ENCODE data around the gene KCNK15.

KCNK15 gene

GRCh38 chr20:44769481-44769863, 23.8 kb downstream of the KCNK15 start:
- Histone ChIP-seq H3K27me3 (replicated peaks; ENCODE audit: insufficient read depth, low read length) (peaks cover 92% of the 10 kb centered on the region), H3K79me2 (ENCODE audit: low read length) (no peaks in the 10 kb centered on the region), H2AFZ (ENCODE audit: low read length) (no peak overlapping the region), H3K4me1 (ENCODE audit: low read length) (no peaks in the 10 kb centered on the region), H3K9me2 (replicated peaks; ENCODE audit: insufficient read depth, low read length) (no peaks in the 10 kb centered on the region), H3K4me2 (ENCODE audit: low read depth, low read length) (no peak overlapping the region), H3K4me3 (ENCODE audit: low read length) (no peak overlapping the region), H4K20me1 (ENCODE audit: insufficient read depth, low read length) (no peaks in the 10 kb centered on the region), H3K27ac (ENCODE audit: low read length) (no peak overlapping the region), H3K9me3 (replicated peaks; ENCODE audit: insufficient read depth, low read length) (no peaks in the 10 kb centered on the region), H3K9ac (ENCODE audit: low read length) (no peak overlapping the region), H3F3A (ENCODE audit: insufficient read depth, low read length) (no peaks in the 10 kb centered on the region), H3K36me3 (replicated peaks; ENCODE audit: insufficient read depth, low read length) (no peaks in the 10 kb centered on the region)
- no peak for DNase-seq
- TF ChIP-seq EZH2 (optimal IDR thresholded peaks at IDR 0.05; ENCODE audit: low read depth, low read length), result no peak
- TF ChIP-seq EZH2phosphoT487 (IDR thresholded peaks at IDR 0.05; ENCODE audit: low read length), result no peak
- TF ChIP-seq CTCF (IDR thresholded peaks at IDR 0.05; ENCODE audit: low read length), result no peak

- no peaks in the 10 kb centered on the region for H3K9me2 ChIP-seq (replicated peaks; ENCODE audit: insufficient read depth, low read length)
- no peak for DNase-seq
- H2AFZ ChIP-seq (ENCODE audit: low read length), result no peak overlapping the region
- no peak overlapping the region for H3K4me3 ChIP-seq (ENCODE audit: low read length)
- H3F3A ChIP-seq (ENCODE audit: insufficient read depth, low read length), result no peaks in the 10 kb centered on the region
- no peak overlapping the region for H3K27ac ChIP-seq (ENCODE audit: low read length)
- H3K4me1 ChIP-seq (ENCODE audit: low read length), result no peaks in the 10 kb centered on the region
- peaks cover 93% of the 10 kb centered on the region for H3K27me3 ChIP-seq (replicated peaks; ENCODE audit: insufficient read depth, low read length)
- H3K4me2 ChIP-seq (ENCODE audit: low read depth, low read length), result no peak overlapping the region
- TF ChIP-seq EZH2phosphoT487 (IDR thresholded peaks at IDR 0.05; ENCODE audit: low read length), result no peak
- no peak for TF ChIP-seq CTCF (IDR thresholded peaks at IDR 0.05; ENCODE audit: low read length)
- no peak for TF ChIP-seq EZH2 (optimal IDR thresholded peaks at IDR 0.05; ENCODE audit: low read depth, low read length)
- no peaks in the 10 kb centered on the region for H3K36me3 ChIP-seq (replicated peaks; ENCODE audit: insufficient read depth, low read length)
- no peak overlapping the region for H3K9ac ChIP-seq (ENCODE audit: low read length)
- H4K20me1 ChIP-seq (ENCODE audit: insufficient read depth, low read length), result no peaks in the 10 kb centered on the region
- H3K79me2 ChIP-seq (ENCODE audit: low read length), result no peaks in the 10 kb centered on the region
- no peaks in the 10 kb centered on the region for H3K9me3 ChIP-seq (replicated peaks; ENCODE audit: insufficient read depth, low read length)
Observed at GRCh38 chr20:44770484-44771171, 25.0 kb downstream of the KCNK15 start.

GRCh38 chr20:44771172-44771535, 25.5 kb downstream of the KCNK15 start:
- TF ChIP-seq EZH2 (optimal IDR thresholded peaks at IDR 0.05; ENCODE audit: low read depth, low read length) (no peak), CTCF (IDR thresholded peaks at IDR 0.05; ENCODE audit: low read length) (no peak), EZH2phosphoT487 (IDR thresholded peaks at IDR 0.05; ENCODE audit: low read length) (no peak)
- Histone ChIP-seq H3K36me3 (replicated peaks; ENCODE audit: insufficient read depth, low read length) (no peaks in the 10 kb centered on the region), H3K4me1 (ENCODE audit: low read length) (no peaks in the 10 kb centered on the region), H3K4me3 (ENCODE audit: low read length) (no peak overlapping the region), H3K4me2 (ENCODE audit: low read depth, low read length) (no peak overlapping the region), H3K27me3 (replicated peaks; ENCODE audit: insufficient read depth, low read length) (peaks cover 89% of the 10 kb centered on the region), H3K79me2 (ENCODE audit: low read length) (no peaks in the 10 kb centered on the region), H2AFZ (ENCODE audit: low read length) (no peak overlapping the region), H3F3A (ENCODE audit: insufficient read depth, low read length) (no peaks in the 10 kb centered on the region), H3K27ac (ENCODE audit: low read length) (no peak overlapping the region), H3K9me3 (replicated peaks; ENCODE audit: insufficient read depth, low read length) (no peaks in the 10 kb centered on the region), H3K9me2 (replicated peaks; ENCODE audit: insufficient read depth, low read length) (no peaks in the 10 kb centered on the region), H3K9ac (ENCODE audit: low read length) (no peak overlapping the region), H4K20me1 (ENCODE audit: insufficient read depth, low read length) (no peaks in the 10 kb centered on the region)
- no peak for DNase-seq

All from MM.1S (cell line).